Mesendoderm (in vitro differentiated cells): ENCODE measurements around the gene PRB4. TPM values are rescaled to one million over a fixed set of nuclear protein-coding genes. Genes with fewer than 3 reads are reported as not detected.
"Not testable (repeated sequence)": the region's sequence is repeated elsewhere in the genome, so short reads cannot be mapped to it uniquely, and the experiment has no call there.

Experiments
- DNase-seq: peaks from one replicate; pipeline ENCODE4 v3.0.0; 2013
- H2AK5ac ChIP-seq: 2 replicates; pipeline ENCODE4 v1.6.1; 2013; ENCODE audit warnings: low read length, inconsistent platforms
- H2BK120ac ChIP-seq: 2 replicates; pipeline ENCODE4 v1.6.1; 2013; ENCODE audit warnings: low read depth, mild to moderate bottlenecking, low read length, moderate library complexity, mixed read lengths
- H2BK15ac ChIP-seq: replicated peaks from 2 replicates; pipeline ENCODE4 v1.6.1; 2013; ENCODE audit warnings: low read depth, mild to moderate bottlenecking, moderate library complexity
- H2BK5ac ChIP-seq: 2 replicates; pipeline ENCODE4 v1.6.1; 2013; ENCODE audit warnings: low read length, inconsistent platforms
- H3K18ac ChIP-seq: 2 replicates; pipeline ENCODE4 v1.6.1; 2013; ENCODE audit warnings: mild to moderate bottlenecking, low read length, mixed read lengths
- H3K23ac ChIP-seq: one replicate; pipeline ENCODE4 v1.6.1; 2013; ENCODE audit warnings: low read length
- H3K27ac ChIP-seq: 2 replicates; pipeline ENCODE4 v1.5.1; 2013; ENCODE audit warnings: low read depth, mild to moderate bottlenecking, inconsistent platforms, low read length, moderate library complexity
- H3K27me3 ChIP-seq: 2 replicates; pipeline ENCODE4 v1.6.1; 2013; ENCODE audit warnings: low read length, control low read depth, mild to moderate bottlenecking, inconsistent platforms; ENCODE audit not compliant: insufficient read depth, poor library complexity
- H3K36me3 ChIP-seq: 2 replicates; pipeline ENCODE4 v1.6.1; 2013; ENCODE audit warnings: low read length, inconsistent platforms; ENCODE audit not compliant: control insufficient read depth, insufficient read depth
- H3K4ac ChIP-seq: one replicate; pipeline ENCODE4 v1.6.1; 2013; ENCODE audit warnings: low read depth, mild to moderate bottlenecking, low read length, moderate library complexity
- H3K4me1 ChIP-seq: 2 replicates; pipeline ENCODE4 v1.6.1; 2013; ENCODE audit warnings: low read depth, low read length, inconsistent platforms; ENCODE audit not compliant: control insufficient read depth
- H3K4me2 ChIP-seq: 2 replicates; pipeline ENCODE4 v1.6.1; 2013; ENCODE audit warnings: low read length
- H3K4me3 ChIP-seq: 2 replicates; pipeline ENCODE4 v1.5.1; 2013; ENCODE audit warnings: mild to moderate bottlenecking, low read length
- H3K56ac ChIP-seq: one replicate; pipeline ENCODE4 v1.6.1; 2013; ENCODE audit warnings: low read length
- H3K79me1 ChIP-seq: 2 replicates; pipeline ENCODE4 v1.6.1; 2013; ENCODE audit warnings: low read length, inconsistent platforms
- H3K79me2 ChIP-seq: 2 replicates; pipeline ENCODE4 v1.6.1; 2013; ENCODE audit warnings: mild to moderate bottlenecking, low read length; ENCODE audit not compliant: control insufficient read depth, insufficient read depth
- H3K9ac ChIP-seq: 2 replicates; pipeline ENCODE4 v1.6.1; 2013; ENCODE audit warnings: low read length, inconsistent platforms
- H4K5ac ChIP-seq: one replicate; pipeline ENCODE4 v1.6.1; 2013; ENCODE audit warnings: low read length
- H4K8ac ChIP-seq: one replicate; pipeline ENCODE4 v1.6.1; 2013; ENCODE audit warnings: low read depth, mild to moderate bottlenecking, control low read depth, low read length, moderate library complexity
- WGBS: extraction: QIAGEN DNeasy Blood & Tissue Kit; methylation state at CpG from one replicate; pipeline ENCODE4 v1.1.7; 2013; ENCODE audit warnings: low lambda C conversion rate, missing lambda C conversion rate; ENCODE audit not compliant: insufficient coverage; ENCODE audit errors: extremely low coverage; 5-methylcytosine and 5-hydroxymethylcytosine counted together
- polyA plus RNA-seq, 2 experiments: library from polyadenylated mRNA; stranded (reverse); fragments of 200-250 nt; gene quantifications; one replicate each; pipeline ENCODE4 v1.2.3, GENCODE V29; 2013

Gene PRB4
- polyA plus RNA-seq (2013, experiment 1 of 2) = not detected
- not detected for polyA plus RNA-seq (2013, experiment 2 of 2)

GRCh38 chr12:11310336-11310735 lies at the start of gene PRB4:
PRB4 (minus strand) TSS chr12:11310436; CDS start chr12:11310398, 38 bp downstream.
- H4K8ac ChIP-seq = no peak within 1 kb of the TSS
- no peak within 1 kb of the TSS for H3K23ac ChIP-seq
- H2BK15ac ChIP-seq = no peak within 1 kb of the TSS
- no peak within 1 kb of the TSS for H3K56ac ChIP-seq
- H2AK5ac ChIP-seq = no peak within 1 kb of the TSS
- WGBS = no CpG with 5 or more reads among the region's 3 CpGs
- H3K4ac ChIP-seq = no peak within 1 kb of the TSS
- no peak within 1 kb of the TSS for H3K4me3 ChIP-seq
- no peak within 1 kb of the TSS for H3K18ac ChIP-seq
- H3K79me2 ChIP-seq = no peaks in the 10 kb centered on the region
- no peak for DNase-seq
- H2BK5ac ChIP-seq = no peak within 1 kb of the TSS
- no peaks in the 10 kb centered on the region for H3K36me3 ChIP-seq
- no peak within 1 kb of the TSS for H3K27ac ChIP-seq
- no peaks in the 10 kb centered on the region for H3K4me1 ChIP-seq
- H3K27me3 ChIP-seq = no peaks in the 10 kb centered on the region
- no peak within 1 kb of the TSS for H2BK120ac ChIP-seq
- no peaks in the 10 kb centered on the region for H3K79me1 ChIP-seq
- H3K4me2 ChIP-seq = no peak within 1 kb of the TSS
- no peak within 1 kb of the TSS for H4K5ac ChIP-seq
- no peak within 1 kb of the TSS for H3K9ac ChIP-seq

DNA sequence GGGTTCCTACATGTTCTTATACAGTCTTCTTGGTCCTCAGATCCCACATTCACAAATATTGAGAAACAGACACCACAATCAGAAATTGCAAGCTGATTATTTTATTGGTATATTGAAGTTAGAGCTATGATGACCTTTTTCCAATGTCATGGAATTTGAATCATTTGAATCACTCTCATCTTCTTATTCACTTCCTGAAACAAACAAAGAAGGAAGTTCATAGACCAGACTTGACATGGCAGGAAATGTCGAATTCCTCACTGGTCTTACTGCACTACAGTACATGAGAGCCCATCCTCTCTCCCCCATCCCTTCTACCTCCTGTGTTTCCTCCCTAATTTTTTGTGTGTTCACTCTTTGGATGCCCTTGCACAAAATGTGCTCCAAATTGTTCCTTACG lies 41.5 kb upstream of the PRB4 start:
- H3K4me1 ChIP-seq, H3K4me3 ChIP-seq, H2BK5ac ChIP-seq, H4K8ac ChIP-seq, H3K4ac ChIP-seq, H3K79me2 ChIP-seq, H2BK15ac ChIP-seq, H3K23ac ChIP-seq, H3K4me2 ChIP-seq, DNase-seq, H3K27ac ChIP-seq, H2BK120ac ChIP-seq, H3K56ac ChIP-seq, H3K36me3 ChIP-seq, H2AK5ac ChIP-seq, H3K18ac ChIP-seq, H3K27me3 ChIP-seq, H3K79me1 ChIP-seq, H3K9ac ChIP-seq, H4K5ac ChIP-seq: not testable (repeated sequence)
- WGBS = no CpG with 5 or more reads among the region's 2 CpGs

- Histone ChIP-seq H2AK5ac (no peak overlapping the region), H2BK120ac (no peak overlapping the region), H4K5ac (no peak overlapping the region), H4K8ac (no peak overlapping the region), H3K23ac (no peak overlapping the region), H3K56ac (no peak overlapping the region), H3K18ac (no peak overlapping the region), H3K36me3 (no peaks in the 10 kb centered on the region), H3K27ac (no peak overlapping the region), H3K9ac (no peak overlapping the region), H3K79me2 (no peaks in the 10 kb centered on the region), H3K27me3 (no peaks in the 10 kb centered on the region), H3K4me1 (no peaks in the 10 kb centered on the region), H3K79me1 (no peaks in the 10 kb centered on the region), H3K4ac (no peak overlapping the region), H2BK15ac (no peak overlapping the region), H3K4me2 (no peak overlapping the region), H2BK5ac (no peak overlapping the region), H3K4me3 (no peak overlapping the region)
- no peak for DNase-seq
- WGBS = no CpG with 5 or more reads among the region's 9 CpGs
Observed at GRCh38 chr12:11348439-11348838, 38.2 kb upstream of the PRB4 start.

DNA sequence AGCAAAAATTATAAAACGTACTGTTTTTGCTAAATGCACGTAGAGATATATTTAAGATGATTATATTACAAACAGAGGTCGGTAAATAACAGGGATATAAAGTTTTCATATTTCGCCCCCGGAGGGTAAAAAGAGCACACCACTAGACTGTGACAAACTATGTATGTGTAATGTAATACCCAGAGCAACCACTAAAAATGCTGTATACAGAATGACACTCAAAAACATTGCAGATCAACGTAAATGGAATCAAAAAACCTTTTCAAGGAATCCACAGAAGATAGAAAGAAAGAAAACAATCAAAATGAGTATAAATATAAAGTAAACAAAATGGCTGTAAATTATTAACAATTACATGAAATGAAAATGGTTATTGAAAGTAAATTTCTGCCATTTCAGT lies 37.6 kb upstream of the PRB4 start:
- no peak overlapping the region for H2BK5ac ChIP-seq
- no peaks in the 10 kb centered on the region for H3K36me3 ChIP-seq
- no peak overlapping the region for H3K56ac ChIP-seq
- peak; percentile 3 for DNase-seq
- H3K4me2 ChIP-seq = no peak overlapping the region
- H3K79me2 ChIP-seq = no peaks in the 10 kb centered on the region
- no peaks in the 10 kb centered on the region for H3K4me1 ChIP-seq
- no peak overlapping the region for H3K4me3 ChIP-seq
- no peaks in the 10 kb centered on the region for H3K27me3 ChIP-seq
- no peak overlapping the region for H2BK120ac ChIP-seq
- no peaks in the 10 kb centered on the region for H3K79me1 ChIP-seq
- H3K4ac ChIP-seq = no peak overlapping the region
- H4K8ac ChIP-seq = no peak overlapping the region
- H3K27ac ChIP-seq = no peak overlapping the region
- WGBS = no CpG with 5 or more reads among the region's 6 CpGs
- no peak overlapping the region for H3K18ac ChIP-seq
- H3K23ac ChIP-seq = no peak overlapping the region
- no peak overlapping the region for H2AK5ac ChIP-seq
- no peak overlapping the region for H3K9ac ChIP-seq
- H4K5ac ChIP-seq = no peak overlapping the region
- H2BK15ac ChIP-seq = no peak overlapping the region

GRCh38 chr12:11344500-11344899 lies 34.3 kb upstream of the PRB4 start:
- Histone ChIP-seq H3K79me2 (no peaks in the 10 kb centered on the region), H2BK15ac (no peak overlapping the region), H3K9ac (no peak overlapping the region), H2BK5ac (no peak overlapping the region), H3K4me1 (no peaks in the 10 kb centered on the region), H3K4me2 (no peak overlapping the region), H4K8ac (no peak overlapping the region), H3K27me3 (no peaks in the 10 kb centered on the region), H2BK120ac (no peak overlapping the region), H3K56ac (no peak overlapping the region), H2AK5ac (no peak overlapping the region), H4K5ac (no peak overlapping the region), H3K23ac (no peak overlapping the region), H3K27ac (no peak overlapping the region), H3K4me3 (no peak overlapping the region), H3K36me3 (no peaks in the 10 kb centered on the region), H3K79me1 (no peaks in the 10 kb centered on the region), H3K4ac (no peak overlapping the region), H3K18ac (no peak overlapping the region)
- WGBS = no CpG with 5 or more reads among the region's 2 CpGs
- no peak for DNase-seq

DNA sequence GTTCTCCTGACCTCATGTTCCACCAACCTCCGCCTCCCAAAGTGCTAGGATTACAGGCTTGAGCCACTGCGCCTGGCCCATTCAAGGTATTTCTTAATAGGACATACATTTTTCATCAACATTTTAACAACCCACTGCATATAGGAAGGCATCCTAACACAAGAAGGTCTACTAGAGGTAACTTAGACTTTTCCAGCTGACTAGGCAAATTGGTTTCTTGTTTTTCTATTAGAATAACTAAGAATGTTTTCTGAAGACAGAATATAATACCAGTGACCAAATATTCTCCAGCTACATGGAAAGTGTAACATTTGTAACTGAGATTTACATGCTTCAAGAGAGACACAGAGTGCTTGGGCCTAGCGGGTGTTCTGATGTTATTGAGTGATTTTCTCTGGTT lies 14.2 kb upstream of the PRB4 start:
- no peak overlapping the region for H3K23ac ChIP-seq
- no peak overlapping the region for H3K18ac ChIP-seq
- no peak overlapping the region for H3K4me3 ChIP-seq
- H3K9ac ChIP-seq = no peak overlapping the region
- H3K56ac ChIP-seq = no peak overlapping the region
- DNase-seq = no peak
- no peaks in the 10 kb centered on the region for H3K27me3 ChIP-seq
- no peak overlapping the region for H2BK120ac ChIP-seq
- no peak overlapping the region for H2BK15ac ChIP-seq
- H3K27ac ChIP-seq = no peak overlapping the region
- no peaks in the 10 kb centered on the region for H3K36me3 ChIP-seq
- WGBS = no CpG with 5 or more reads among the region's 3 CpGs
- H3K4ac ChIP-seq = no peak overlapping the region
- H3K4me1 ChIP-seq = no peaks in the 10 kb centered on the region
- H2AK5ac ChIP-seq = no peak overlapping the region
- H3K79me1 ChIP-seq = no peaks in the 10 kb centered on the region
- H3K4me2 ChIP-seq = no peak overlapping the region
- no peak overlapping the region for H2BK5ac ChIP-seq
- no peaks in the 10 kb centered on the region for H3K79me2 ChIP-seq
- H4K5ac ChIP-seq = no peak overlapping the region
- H4K8ac ChIP-seq = no peak overlapping the region
